HG03135 (cell line): ENCODE data around the gene GNAT1.

Experiments
- ATAC-seq: cut with Tn5 transposase; IDR thresholded peaks from one replicate; pipeline ENCODE4 v1.9.1; 2021; ENCODE audit warnings: mild to moderate bottlenecking, moderate library complexity; ENCODE audit not compliant: unreplicated experiment

The GNAT1 gene

DNA sequence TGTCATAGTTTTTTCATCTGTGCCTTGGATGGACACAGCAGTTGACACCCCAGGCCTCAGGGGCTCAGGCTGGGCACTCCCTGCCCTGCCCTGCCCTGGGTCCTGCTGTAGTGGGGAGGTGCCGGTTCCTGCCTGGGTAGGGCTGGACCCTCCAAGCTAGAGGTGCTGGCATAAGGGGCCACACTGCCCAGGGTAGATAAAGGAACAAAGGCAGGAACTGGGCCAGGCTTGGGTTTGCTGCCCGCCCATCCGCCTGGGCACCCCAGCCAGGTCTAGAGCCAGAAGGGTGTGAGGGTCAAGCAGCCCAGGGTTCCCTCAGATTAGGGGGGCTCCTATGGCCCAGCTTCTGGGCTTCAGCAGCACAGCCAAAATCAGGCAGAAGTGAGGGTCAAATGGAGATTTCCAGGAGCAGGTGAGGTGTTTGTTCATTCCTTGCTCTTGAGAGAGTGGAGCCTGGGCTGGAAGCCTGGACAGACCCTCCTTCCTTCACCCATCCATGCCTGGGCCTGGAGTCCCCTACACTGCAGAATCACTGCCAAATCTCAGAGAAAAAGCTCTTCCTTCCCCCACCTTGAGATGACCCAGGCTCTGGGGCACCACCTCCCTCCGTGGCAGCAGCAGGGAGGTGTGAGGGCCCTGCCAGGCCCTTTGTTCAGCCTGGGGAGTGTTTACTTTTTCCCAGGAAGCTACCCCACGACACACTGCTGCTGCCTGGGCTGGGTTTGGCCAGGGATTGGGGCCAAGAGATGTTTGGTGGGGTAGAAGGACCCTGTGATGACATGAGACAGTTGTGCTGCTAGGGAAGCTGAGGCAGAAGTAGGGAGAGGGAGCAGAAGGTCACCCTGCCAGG lies 29.2 kb upstream of the GNAT1 start:
- ATAC-seq: no peak

DNA sequence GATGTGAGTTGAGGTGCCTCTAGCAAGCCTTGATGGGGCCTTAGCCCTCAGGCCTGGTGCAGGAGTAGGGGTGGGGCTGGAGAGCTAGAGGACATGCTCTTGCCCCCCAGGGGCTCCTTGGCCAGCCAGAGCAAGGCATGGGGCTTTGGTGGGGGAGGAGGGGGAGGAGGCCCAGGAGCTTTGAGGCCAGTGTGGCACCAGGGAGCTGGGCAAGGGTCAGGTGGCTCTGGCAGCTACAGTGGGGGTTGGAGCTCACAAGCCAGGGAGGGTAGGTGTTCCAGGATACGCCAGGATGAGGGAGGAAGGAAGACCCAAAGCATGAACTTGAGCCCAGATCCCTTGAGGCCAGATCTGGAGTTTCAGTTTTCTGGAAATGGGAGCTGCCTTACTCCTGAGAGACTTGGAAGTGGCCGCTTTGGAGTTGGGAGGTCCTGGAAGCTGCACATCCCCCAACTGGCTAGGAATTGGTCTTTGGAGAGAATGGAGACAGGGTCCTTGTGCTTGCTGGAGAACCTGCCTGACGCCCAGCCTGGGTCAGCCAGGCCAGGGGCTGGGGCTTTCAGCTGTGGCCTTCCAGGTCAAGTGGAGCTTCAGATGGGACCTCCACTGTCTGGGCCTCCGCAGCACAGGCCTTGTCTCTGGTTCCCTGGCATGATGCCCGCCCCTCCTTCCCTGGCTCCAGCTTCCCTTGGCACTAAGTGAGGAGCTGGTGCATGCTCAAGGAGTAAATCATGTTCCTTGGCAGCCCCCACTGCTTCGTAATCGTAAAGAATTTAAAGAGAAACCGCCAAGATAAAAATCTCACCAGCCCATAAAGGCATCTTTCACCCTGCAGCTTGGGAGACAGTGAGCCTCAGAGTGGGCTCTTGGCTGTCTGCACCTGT lies 27.6 kb upstream of the GNAT1 start:
- no peak for ATAC-seq

DNA sequence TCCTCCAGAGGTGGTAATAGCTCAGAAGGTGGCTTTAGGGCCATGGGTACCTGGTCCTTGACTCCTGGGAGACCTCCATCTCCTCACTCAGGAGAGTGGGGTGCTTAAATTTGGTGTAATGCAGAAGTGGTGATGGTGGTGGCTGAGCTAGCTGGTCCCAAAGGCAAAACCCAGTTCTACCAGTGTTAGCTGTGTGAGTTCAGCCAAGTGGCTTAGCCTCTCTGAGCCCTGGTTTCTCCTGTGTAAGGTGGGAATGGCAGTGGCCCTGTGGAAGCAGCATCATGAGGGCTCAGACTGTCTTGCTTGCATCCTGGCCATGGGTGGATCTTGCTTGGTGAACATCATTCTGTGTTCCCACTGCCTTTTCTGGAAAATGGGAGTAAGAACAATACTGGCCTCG lies 26.9 kb upstream of the GNAT1 start:
- ATAC-seq: no peak

DNA sequence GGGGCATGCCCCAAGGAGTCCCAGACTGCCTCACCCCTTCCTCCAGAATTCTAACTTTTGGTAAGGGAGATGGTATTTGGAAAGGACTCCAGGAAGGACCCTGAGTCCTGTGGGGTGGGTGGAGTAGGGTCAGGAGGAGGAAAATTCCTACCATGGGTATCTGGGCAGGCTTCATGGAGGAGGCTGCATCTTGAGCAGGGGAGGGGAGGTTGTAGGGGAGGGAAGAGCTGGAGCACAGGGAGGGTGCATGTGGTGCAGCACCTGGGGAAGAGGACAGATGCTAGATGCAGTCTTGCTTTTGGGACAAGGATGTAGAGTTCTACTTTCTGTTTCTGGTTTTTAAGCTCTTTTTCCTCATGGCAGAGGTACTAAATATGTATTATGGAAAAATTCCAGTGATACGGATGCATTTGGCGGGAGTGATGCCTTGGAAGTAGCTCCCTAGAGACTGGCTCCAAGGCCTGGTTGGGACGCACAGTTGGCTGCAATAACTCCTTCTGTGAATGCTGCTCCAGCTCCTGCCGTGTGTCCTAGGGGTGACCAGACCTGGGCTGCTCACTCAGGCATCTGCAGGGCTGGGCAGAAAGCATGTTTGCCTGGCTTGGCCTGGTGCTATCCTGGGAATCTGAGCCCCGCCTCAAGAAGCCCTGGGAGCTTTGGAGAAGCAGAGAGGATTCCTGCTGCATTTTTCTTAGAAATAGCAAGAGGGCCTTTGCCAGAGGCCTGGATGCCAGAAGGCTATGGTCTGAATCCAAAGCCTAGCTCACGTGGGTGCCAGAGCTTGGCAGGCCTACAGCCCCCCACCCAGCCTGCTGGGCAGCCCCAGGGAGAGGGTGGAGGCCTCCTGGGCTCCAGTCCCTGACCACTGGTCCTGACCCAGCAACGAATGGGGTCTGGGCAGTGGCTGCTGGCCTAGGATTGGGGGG lies 26.2 kb upstream of the GNAT1 start:
- no peak for ATAC-seq

DNA sequence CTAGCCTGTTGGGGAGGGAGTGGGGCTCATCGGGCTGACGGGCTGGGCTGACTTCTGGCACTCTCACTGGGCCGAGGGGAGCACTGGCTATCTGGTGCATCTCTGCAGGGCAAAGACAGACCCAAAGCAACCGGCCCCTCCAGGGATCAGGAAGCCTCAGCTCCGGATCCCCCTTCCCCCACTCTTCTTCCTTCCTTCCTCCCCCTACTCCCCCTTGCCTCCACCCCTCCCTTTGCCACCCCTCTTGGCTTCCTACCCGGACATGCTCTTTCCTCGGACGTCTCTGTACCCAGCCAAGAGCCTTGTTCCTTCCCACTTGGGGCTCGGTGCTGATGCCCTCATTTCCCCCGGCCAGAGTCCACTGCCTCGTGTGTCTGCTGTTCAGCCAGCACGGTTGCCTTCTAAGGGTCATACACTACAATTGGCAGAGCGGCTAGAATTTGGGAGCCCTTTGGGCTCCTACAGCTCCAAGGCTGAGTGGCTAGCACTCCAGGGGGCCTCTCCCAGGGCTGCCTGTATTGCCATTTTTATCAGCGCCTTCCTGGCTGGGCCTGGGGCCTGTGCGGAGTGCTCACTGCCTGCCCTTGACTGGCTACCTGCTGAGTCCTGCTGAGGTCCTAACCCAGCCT lies 25.4 kb upstream of the GNAT1 start:
- no peak for ATAC-seq

DNA sequence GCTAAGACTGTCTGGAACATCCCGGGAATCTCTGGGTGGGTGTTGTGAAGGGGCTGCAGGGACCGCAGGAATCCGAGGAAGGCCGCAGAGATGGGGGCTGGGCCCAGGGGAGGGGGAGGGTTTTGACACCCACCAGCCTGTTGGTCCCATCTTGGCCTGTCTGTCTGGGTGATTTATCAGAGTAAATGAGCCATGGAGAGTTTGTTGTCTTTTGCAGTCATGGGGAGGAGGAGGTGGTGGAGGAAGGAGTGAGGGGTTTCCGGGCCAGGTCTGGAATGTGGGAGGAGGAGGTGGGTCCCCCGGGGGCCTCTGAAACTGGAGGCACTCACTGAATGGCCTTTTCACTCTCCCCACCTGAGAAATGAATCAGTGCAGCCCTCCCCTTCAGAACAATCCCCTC lies 24.8 kb upstream of the GNAT1 start:
- no peak for ATAC-seq

DNA sequence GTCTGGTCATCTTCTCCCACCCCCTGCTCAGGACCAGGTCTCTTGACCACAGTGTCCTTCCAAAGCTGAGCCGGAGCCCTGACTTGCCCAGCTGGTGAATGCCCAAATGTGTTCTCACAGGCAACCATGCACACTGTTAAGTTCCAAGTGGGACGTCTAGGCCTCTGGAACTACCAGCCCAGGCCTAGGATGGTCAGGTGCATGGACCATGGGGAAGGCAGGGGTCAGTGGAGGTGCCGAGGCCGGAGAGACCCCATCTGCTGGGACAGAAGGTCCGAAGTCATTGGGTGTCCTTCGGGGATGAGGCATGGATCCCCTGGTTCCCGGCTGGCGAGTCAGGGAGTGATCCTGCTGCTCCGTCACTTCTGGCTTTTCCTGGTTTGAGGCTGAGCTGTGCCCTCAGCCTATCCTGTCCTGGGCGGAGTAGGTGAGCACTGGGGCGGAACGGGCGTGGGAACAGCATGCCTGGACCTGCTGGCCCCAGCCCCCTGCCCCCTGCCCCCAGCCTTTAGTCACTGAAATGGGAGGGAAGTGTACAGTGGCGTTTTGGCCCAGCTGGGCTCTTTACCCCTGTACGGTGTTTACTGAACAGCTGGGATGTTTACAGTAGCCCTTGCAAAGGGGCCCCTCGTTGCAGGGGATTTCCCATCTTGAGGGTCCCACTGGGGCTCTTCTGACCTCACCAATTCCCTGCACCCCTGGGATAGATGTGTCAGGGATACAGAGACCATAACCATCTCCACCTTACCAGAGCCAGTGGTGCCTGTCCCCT lies 24.2 kb upstream of the GNAT1 start:
- no peak for ATAC-seq

DNA sequence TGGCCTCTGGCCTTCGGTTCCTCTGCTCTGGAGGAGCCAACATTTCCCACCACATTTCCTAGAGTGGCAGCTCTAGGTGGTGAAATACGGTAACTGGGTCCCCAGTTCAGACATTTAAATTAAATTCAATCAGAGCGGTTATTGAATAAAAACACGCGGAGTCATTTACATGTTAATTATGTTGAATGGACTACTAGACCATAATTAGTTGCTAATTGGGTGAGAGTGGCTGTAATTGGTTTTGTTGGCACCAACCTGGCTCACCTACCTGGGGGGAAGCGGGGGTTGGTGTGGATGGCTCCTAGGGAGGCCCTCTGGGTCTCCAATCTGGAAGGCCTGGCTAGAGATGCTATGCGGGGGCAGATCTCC lies 23.6 kb upstream of the GNAT1 start:
- no peak for ATAC-seq

DNA sequence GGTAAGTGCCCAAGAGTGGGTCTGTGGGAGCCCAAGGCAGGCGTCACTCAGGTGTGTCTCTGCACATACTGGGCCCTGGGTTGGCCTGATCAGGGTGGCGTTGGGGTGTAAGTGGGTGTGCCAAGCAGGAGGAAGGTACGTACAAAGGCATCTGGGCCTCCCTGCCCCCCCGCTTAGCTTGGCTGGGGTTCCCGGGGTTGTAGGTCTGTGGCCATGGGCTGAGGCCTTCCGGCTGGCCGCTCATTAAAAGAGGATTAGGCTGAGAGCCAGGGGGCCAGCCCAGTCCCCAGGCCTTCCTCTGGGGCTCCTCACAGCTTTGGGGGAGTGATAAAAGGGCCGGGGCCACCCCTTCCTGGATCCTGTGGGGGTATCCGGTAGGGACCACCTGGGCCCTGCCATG lies 23.0 kb upstream of the GNAT1 start:
- no peak for ATAC-seq

DNA sequence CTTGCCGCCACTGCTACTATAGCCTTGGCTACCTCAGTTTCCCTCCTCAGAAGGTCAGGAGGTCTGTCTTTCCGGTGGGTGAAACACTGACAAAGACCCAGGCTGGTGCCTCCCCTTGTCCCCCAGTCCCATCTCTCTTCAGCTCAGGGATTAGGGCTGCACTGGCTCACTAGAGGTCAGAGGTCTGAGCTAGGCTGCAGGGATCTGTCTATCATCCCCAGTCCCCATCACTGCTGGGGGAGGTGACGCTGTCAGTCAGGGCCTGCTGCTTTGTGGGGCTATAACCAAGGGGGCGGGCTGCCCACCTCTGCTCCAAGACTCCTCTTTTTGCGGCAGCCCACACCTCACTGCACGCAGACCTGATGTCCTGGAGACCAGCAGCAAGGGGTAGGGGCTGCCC lies 22.6 kb upstream of the GNAT1 start:
- no peak for ATAC-seq

DNA sequence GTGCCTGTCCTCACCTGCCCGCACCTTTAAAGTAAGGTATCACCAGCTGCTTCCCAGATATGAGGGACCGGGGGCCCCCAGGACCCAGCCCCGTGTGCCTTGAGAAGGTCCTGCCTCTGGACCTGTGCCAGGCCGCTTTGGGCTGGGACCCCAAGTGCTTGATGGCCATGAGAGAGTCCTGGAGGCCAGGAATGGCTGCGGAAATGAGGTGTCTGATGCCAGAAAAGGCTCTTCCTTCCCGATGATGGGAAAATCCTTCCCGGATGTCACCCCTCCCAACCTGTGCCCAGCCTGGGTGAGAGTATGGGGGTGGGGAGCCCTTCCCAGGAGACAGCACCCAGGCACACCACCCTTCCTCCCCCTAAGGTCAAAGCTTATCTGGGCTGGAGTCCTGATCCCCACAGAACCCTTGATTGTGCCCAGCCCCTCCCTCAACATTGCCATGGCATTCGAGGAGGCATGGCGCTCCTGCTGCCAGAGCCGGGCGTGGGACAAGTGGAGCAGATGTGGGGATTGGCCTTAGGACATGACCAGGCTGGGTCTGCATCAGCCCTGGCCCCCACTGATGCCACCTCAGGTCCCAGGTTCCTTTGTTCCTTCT lies 22.1 kb upstream of the GNAT1 start:
- no peak for ATAC-seq

DNA sequence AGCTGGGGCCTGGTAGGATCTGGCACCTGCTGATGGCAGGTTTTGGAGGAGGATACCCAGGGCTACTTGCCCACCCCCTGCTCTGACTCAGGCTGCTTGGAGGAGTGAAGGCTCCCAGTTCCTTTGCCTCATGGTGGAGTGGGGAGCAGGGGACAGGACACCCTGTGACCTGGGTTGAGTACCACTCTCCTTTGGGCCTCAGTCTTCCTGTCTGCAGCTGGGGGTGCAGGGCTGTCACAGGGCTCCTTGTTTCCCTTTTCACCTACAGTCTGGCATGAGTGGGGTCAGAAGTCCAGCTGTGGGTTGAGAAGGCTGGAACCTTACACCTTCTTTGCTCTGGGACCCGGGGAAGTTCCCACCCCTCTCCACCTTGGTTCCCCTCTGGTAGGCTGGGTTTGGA lies 21.6 kb upstream of the GNAT1 start:
- ATAC-seq: no peak

DNA sequence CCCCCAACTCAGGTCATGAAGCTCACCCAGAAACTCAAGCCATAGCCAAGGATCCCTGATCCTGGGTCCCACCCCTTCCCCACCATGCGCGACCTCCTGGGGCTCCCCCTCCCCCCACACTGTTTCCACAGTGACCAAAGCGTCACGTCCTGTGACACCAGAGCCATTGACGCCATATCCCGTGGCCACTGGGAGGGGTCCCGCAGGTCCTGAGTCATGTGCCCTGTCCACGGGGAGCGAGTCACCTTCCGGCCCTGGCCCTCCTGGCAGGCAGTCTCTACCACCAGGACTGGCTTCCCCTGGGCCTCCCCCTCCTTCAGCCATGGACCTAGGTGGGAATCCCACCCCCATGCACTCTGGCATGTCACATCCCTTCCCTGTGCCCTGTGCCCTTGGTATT lies 20.7 kb upstream of the GNAT1 start:
- ATAC-seq: no peak

DNA sequence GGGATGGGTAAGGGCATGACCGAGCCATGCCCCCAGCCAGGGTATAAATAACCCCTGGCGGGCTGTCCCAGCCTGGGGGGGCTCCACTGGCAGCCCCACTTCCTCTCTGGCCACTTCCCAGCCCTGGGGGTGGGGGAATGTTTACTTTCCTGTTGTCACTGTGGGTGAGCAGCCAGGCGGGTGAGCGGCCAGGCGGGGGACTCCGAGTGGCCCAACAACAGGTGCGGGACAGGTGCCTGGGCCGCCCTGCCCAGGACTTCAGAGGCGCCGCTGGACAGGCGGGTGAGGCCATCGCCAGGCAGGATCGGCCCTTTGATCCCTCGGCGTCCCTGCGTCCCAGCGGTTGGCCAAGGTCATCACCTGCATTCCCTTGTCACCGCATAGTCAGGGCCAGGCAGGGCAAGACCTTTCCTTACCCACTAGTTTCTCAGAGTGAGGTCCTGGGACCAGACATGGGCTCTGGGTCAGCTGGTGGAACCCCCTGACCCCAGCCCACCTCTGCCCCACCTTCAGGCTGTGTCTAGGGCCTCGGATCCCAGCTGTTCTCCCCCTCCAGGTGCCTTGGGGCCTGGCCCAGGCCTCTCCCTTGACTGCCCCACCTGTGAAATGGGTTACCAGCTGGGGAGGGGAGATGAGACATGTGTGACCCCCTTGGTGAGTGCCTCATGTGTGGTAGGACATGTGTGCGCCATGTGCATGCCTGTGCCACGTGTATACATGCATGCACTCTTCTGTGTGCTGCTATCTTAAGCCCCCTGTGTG lies 19.7 kb upstream of the GNAT1 start:
- ATAC-seq: no peak

DNA sequence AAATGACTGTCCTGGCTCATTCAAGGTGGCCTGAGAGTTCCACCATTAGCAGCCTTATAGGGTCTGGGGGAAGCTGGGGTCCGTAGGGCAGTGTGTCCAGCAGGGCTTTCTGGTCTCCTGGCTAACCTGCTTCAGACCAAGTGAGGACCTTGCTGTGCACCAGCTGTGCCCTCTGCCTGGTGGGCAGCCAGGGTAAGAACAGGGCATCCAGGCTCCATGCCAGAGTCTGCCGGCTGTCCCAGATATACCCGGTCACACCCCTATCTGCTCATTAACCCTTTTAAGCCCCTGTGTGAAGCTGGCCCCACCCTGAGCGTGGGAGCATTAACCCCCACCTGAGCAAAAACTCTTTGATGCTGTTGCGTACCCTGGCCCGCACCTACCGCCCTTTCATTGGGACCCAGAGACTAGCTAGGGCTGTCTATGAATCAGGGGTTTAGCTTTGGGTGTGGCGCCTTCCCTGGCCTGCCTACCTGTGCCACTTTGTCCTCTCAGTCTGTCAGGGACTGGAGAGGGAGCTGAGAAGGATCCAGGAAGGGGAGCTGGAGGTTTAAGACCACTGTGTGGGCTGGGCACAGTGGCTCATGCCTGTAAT lies 18.7 kb upstream of the GNAT1 start:
- no peak for ATAC-seq

DNA sequence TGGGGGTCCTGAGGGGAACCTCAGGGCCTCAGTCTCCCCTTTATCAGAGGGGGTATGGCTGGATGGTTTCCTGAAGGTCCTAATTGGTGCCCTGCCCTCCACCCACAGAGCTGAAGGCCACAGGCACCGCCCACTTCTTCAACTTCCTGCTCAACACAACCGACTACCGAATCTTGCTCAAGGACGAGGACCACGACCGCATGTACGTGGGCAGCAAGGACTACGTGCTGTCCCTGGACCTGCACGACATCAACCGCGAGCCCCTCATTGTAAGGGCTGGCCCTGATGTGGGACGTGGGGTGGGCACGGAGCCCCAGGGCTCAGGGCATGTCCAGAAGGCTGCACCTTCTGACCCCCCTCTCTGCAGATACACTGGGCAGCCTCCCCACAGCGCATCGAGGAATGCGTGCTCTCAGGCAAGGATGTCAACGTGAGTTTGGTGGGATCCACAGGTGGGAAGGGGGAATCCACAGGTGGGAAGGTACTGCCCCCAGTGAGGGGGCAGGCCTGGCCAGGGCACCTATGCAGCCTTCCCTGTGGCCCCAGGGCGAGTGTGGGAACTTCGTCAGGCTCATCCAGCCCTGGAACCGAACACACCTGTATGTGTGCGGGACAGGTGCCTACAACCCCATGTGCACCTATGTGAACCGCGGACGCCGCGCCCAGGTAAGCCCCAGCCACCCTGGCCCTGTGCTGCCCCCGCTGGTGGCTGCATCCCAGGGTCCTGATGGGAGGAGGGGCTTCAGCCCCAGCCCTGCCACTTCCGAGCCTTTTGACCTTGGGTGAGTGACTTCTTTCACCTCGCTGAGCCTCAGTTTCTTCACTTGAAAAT lies 17.5 kb upstream of the GNAT1 start:
- no peak for ATAC-seq

DNA sequence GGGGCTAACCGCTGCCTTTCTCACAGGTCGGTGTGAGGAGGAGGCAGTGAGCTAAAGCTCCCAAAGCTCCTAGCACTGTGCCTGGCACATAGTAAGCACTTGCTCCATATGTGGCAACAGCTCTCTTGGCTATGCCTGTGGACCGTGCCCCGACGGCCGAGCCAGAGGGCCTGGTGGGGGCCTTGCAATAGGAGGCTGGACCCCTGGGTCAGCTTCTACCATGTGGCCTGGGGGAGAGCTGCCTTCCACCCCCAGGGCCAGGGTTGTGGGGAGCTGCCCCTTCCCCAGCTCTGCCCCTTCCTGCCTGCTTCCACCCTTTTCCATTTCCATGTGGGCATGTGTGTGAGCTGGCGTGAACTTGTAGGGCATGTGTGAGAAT lies 16.9 kb upstream of the GNAT1 start:
- no peak for ATAC-seq
